ENCODE data around the gene GPM6B.

The GPM6B gene

DNA sequence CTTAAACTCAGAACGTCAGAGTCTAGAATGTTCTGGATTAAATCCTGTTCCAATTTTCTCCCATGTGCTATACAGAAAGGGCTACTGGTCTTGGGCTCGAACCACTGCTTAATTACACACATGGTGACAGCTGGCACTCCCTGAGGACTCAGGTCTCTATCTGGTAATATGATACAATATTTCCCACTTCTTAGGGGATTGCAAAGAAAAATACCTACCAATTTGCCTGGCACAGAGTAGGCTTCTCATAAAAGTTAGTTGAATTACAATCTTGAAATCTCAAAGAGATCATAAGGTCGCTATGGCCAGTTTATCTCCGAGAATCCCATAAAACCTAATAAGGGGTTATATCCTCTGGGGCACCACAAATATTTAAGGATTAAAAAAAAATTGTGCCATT, 8.6 kb downstream of the GPM6B start:
- no peak overlapping the region for H3K27ac ChIP-seq
- TF ChIP-seq, protein P1, sequence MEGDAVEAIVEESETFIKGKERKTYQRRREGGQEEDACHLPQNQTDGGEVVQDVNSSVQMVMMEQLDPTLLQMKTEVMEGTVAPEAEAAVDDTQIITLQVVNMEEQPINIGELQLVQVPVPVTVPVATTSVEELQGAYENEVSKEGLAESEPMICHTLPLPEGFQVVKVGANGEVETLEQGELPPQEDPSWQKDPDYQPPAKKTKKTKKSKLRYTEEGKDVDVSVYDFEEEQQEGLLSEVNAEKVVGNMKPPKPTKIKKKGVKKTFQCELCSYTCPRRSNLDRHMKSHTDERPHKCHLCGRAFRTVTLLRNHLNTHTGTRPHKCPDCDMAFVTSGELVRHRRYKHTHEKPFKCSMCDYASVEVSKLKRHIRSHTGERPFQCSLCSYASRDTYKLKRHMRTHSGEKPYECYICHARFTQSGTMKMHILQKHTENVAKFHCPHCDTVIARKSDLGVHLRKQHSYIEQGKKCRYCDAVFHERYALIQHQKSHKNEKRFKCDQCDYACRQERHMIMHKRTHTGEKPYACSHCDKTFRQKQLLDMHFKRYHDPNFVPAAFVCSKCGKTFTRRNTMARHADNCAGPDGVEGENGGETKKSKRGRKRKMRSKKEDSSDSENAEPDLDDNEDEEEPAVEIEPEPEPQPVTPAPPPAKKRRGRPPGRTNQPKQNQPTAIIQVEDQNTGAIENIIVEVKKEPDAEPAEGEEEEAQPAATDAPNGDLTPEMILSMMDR (conservative IDR thresholded peaks at IDR 0.05; ENCODE audit: low read depth), result no peak
- ChIA-PET CTCF (no interaction called here), POLR2A (ENCODE audit: low non-redundant PET) (no interaction called here)
- DNase-seq (ENCODE audit: low spot score), result no peak

DNA sequence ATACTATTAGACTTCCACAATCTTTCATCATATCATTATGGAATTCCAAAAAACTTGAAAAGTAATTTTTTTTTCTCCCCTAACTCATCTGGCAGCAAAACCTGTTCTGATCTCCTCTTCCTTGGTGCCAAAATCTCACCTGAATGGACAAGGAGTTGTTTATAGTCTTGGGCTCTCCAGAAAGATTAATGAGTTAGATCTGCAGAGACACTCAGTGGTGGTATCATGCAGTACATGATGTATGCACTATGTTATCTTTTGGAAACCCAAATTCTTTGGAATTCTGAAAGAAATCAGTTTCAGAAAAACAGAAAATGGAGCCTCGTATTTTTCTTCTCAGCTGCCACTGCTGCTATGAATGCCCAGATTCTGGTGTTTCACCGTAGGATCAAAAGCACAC, 11.7 kb downstream of the GPM6B start:
- CTCF ChIA-PET, result no interaction called here
- TF ChIP-seq, protein P1 (conservative IDR thresholded peaks at IDR 0.05; ENCODE audit: low read depth), result no peak
- H3K27ac ChIP-seq, result no peak overlapping the region

DNA sequence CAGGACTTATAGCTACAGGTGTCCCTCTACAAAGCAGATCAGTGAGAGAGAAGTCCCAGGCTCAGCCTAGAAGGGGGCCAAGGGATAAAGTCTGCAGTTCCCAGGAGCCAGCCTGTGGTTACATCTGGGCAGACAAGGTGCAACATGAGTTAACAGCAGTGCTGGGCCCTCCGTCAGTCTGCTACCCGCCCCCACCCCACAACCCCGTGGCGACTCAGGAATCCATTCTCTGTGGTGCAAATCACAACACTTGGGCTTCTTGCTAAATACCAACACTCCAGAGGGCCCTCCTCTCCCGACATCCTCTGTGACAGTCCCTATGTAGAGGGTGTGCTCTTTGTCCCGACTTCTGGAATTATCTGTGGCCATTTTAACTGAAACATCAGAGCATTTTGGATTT, 13.8 kb downstream of the GPM6B start:
- H3K27ac ChIP-seq, result no peak overlapping the region
- ChIA-PET POLR2A (ENCODE audit: low non-redundant PET) (no interaction called here), CTCF (no interaction called here)
- no peak for DNase-seq (ENCODE audit: low spot score)
- TF ChIP-seq, protein P1 (conservative IDR thresholded peaks at IDR 0.05; ENCODE audit: low read depth), result no peak

More for the DNA sequence above, 11.7 kb downstream of the GPM6B start:
- DNase-seq (ENCODE audit: low spot score), result no peak
- POLR2A ChIA-PET (ENCODE audit: low non-redundant PET), result no interaction called here

DNA sequence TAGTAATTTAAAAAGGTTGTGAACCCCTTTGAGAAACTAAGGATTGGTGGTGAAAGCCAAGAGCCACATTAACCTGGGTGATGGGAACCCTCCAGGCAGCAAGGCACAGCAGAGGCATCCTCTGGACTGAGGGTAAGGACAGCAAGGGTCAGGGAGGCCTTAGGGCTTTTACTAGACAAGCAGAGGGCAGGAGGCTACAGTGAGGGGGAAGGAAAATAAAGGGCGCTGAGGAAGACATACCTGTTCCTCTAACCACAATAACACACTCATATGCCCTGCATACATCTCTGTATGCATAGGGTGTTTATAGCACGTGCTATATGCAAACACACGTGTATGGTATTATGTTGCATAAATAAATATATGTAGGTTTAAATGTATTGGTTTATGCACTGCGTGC, 18.7 kb downstream of the GPM6B start:
- ChIA-PET CTCF (no interaction called here), POLR2A (ENCODE audit: low non-redundant PET) (no interaction called here)
- DNase-seq (ENCODE audit: low spot score), result no peak
- TF ChIP-seq, protein P1 (conservative IDR thresholded peaks at IDR 0.05; ENCODE audit: low read depth), result no peak
- H3K27ac ChIP-seq, result no peak overlapping the region

DNA sequence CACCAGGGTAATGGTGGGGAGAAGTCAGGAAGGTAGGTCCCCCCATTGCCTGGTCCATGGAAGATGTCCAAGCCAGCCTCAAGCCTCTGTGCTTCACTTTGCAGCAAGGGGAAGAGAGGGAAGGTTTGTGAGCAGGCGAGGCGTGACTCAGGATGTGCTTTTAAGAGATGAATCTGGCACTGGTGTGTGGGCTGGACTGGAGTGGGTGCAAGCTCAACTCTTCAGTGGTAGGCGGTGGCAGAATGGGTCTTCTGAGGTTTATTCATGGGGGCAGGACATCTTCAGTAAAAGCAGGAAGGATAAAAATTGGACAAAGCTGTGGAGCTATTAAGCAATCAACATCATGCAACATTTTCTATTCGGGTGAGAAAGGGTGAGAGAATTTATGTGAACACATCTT, 19.4 kb downstream of the GPM6B start:
- ChIA-PET CTCF (no interaction called here), POLR2A (ENCODE audit: low non-redundant PET) (no interaction called here)
- H3K27ac ChIP-seq, result no peak overlapping the region
- DNase-seq (ENCODE audit: low spot score), result no peak
- TF ChIP-seq, protein P1 (conservative IDR thresholded peaks at IDR 0.05; ENCODE audit: low read depth), result no peak

DNA sequence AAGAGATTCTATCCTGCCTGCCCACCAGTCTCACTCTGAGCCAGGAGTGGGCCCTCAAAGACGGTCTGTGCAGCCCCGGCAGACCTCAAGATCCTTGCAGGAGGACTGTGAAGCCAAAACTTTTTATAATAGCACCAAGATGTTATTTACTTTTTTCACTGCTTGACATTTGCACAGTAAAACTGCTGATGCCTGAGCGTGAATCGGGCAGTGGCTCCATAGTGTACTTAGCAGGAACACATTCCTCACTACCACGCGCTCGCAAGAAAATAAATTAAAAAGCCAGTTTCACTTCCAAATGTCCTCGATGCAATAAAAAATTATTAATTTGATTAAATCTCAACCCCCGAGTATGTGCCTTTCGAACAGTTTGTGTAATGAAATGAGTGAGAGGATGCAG, 22.5 kb downstream of the GPM6B start:
- no peak overlapping the region for H3K27ac ChIP-seq
- CTCF ChIA-PET, result no interaction called here
- POLR2A ChIA-PET (ENCODE audit: low non-redundant PET), result no interaction called here
- DNase-seq (ENCODE audit: low spot score), result no peak
- TF ChIP-seq, protein P1 (conservative IDR thresholded peaks at IDR 0.05; ENCODE audit: low read depth), result no peak

DNA sequence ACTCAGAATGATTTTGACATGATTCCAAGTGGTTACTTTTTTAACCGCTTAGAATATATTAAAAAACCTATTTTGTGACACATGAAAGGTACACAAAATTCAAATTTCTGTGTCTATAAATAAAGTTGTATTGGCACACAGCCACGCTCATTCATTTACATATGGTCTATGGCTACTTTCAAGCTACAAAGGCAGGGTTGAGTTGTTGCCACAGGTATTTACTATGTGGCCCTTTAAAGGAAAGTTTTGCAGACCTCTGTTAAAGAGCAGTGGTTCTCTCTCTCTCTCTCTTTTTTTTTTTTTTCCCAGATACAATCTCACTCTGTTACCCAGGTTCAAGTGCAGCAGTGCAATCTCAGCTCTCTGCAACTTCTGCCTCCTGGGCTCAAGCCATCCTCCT, 23.0 kb downstream of the GPM6B start:
- TF ChIP-seq, protein P1 (conservative IDR thresholded peaks at IDR 0.05; ENCODE audit: low read depth), result no peak
- no peak for DNase-seq (ENCODE audit: low spot score)
- ChIA-PET POLR2A (ENCODE audit: low non-redundant PET) (no interaction called here), CTCF (no interaction called here)
- no peak overlapping the region for H3K27ac ChIP-seq
